Activated CD8-positive, alpha-beta memory T cell treated with anti-CD3 and anti-CD28 coated beads, Interleukin-2, amount 50 U/mL, for 1 hour (primary cell): ENCODE data around the gene RALBP1.
"Not testable (repeated sequence)": the region's sequence is repeated elsewhere in the genome, so short reads cannot be mapped to it uniquely, and the experiment has no call there.

Source experiments
- DNase-seq: peaks from one replicate; pipeline ENCODE4 v3.0.0-alpha.2; 2020; ENCODE audit errors: extremely low read depth

Gene RALBP1

GRCh38 chr18:9454061-9454703 lies 21.1 kb upstream of the RALBP1 start:
- no peak for DNase-seq

DNA sequence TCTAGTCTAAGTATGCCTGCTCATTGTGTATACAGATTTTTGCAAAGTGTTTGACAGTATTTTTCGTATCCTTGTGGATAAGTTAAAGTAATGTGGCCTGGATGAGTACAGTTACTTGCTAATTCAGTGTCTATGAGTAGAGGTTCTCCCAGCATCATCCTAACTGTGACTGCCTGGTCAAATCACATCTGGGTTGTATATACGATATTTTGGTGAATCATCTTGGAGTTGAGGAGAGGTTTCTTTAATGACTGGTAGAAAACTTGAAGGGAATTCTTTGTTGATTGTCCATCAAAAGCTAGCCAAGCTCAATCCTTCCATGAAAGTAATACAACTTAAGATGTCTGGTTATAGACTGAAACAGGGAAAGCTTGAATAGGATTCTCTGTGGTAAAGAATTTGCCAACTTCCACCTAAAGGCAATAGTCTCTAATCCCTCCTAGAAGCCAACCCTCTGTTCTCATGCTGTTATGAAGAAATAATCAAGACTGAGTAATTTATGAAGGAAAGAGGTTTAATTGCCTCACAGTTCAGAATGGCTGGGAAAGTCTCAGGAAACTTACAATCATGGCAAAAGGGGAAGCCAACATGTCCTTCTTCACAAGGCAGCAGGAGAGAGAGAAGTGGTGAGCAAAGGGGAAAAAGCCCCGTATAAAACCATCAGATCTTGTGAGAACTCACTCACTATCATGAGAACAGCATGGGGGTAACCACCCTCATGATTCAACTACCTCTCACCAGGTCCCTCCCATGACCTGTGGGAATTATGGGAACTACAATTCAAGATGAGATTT lies 19.4 kb upstream of the RALBP1 start:
- no peak for DNase-seq

DNA sequence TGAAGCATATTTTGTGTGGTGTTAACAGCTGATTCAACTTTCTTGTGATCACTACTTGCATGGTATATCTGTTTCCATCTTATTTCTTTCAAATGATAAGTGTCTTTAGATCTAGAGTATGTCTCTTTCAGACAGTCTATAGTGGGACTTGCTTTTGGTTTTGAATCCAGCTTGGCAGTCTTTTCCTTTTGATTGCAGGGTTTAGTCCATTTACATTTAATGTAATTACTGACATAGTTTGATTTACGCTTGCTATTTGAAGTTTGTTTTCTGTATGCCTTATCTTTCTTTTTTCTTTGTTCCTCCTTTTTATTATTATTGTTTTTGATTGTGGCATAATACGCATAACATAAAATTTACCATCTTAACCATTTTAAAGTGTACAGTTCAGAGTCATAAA lies 9.2 kb upstream of the RALBP1 start:
- no peak for DNase-seq

- no peak for DNase-seq
These were observed 8.5 kb upstream of the RALBP1 start for GRCh38 chr18:9466846-9467245.

DNA sequence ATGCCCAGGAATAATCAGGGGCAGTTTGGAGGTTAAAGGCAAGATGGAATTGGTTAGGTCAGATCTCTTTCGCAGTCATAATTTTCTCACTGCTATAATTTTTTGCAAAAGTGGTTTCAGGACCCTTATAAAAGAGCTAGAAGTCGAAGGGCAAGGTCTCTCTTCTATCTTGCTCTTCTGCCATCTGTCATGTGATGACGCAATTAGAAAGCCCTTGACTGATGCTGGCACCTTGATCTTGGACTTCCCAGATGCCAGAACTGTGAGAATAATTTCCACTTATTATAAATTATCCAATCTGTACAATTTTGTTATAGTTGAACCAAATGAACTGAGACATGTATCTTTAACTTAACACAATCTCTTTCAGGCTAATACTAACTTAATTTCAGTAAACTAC lies 6.3 kb upstream of the RALBP1 start:
- no peak for DNase-seq

- no peak for DNase-seq
These were observed 5.6 kb upstream of the RALBP1 start for GRCh38 chr18:9469685-9470084.

DNA sequence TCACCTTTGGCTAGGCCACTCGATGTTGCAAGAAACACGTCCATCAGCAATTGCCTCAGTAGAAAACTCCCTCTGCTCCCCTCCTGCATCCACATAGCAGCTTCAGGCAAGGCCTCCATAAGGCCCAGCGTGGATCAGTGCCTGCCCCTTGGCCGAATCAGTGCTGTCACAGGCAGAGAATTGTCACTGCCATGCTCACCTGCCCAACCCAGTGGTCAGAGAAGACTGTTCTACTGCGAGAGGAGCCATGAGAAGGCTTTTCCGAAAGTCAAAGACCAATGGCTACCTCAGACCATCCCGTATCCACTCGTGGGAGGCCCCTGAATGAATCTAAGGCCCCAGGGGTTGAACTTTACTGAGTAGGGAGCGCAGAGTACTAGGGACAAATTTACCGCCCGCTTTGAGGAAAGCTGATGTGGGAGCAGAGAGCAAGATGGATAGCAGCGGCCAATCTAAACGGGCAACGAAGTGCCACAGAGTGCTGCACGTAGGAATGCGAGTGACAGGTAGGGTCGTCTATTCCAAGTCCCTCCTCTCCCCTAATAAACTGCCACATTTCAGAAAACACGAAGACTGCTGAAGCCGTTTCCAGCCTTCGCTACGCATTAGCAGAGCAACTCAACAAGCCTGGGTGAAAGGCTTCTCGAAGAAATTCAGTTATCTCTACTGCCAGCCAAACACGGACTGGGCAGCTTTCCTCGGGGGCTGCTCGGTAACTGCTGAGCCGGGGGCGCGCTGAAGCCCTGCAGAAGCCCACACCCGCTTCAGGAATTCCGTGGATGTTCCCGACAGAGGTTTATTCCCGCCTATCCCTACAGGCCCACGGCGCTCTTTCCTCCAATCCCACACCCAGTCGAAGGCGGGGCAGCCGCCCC lies 968 bp upstream of the RALBP1 start:
- DNase-seq = no peak

DNA sequence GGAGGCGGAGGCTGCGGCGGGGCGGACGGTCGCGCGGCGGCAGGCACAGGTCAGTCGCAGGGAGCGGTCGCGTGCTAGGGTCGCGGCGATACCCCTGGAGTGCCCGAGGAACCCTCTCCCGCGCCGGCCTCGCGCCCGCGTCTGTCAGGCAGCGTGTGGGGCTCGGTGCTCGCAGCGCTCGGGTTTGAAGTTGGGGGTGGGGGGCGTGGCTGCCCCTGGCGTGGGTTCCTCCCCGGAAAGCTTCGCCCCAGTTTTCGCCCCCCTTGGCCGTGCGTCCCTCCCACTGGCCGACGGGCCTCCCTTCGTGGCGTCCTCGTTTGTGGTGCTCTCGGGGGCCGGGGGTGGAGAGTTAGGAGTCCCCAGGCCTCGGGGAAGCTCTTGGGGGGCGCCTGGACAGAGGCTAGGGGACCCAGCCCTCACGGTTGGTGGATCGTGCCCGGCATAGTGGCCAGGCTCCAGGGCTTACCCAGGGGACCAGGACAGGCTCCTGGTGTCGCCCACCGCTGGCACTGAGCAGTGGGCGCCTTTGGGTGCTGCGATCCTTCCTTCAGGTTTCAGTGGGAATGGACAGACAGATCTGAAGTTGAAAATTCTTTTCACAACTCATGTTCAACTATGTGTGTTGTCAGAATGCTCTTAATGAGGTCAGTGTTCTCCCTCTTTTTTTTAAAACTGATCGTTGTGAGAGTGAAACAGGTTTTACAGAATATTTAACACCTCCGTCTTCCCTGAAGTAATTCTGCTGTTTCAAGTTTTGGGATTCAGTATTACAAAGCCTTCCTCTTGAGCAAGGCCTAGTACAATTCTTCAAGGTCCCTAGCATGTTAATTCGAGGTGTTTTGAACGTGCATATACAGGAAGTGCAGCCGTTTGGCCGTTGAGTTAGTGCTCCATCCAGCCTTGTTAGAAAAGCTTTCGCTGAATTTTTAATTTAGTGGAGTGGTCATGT lies 604 bp downstream of the RALBP1 start:
- DNase-seq = no peak

DNA sequence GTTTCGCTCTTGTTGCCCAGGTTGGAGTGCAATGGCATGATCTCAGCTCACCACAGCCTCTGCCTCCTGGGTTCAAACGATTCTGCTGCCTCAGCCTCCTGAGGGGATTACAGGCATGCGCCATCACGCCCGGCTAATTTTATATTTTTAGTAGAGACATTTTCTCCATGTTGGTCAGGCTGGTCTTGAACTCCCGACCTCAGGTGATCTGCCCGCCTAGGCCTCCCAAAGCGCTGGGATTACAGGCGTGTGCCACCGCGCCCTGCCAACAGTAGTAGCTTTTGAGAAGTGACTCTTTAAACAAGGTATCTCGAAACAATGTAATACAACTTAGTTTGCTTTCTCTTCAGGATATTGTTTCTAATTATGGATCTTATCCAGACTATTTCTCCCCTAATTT lies 1.6 kb downstream of the RALBP1 start:
- not testable (repeated sequence) for DNase-seq

DNA sequence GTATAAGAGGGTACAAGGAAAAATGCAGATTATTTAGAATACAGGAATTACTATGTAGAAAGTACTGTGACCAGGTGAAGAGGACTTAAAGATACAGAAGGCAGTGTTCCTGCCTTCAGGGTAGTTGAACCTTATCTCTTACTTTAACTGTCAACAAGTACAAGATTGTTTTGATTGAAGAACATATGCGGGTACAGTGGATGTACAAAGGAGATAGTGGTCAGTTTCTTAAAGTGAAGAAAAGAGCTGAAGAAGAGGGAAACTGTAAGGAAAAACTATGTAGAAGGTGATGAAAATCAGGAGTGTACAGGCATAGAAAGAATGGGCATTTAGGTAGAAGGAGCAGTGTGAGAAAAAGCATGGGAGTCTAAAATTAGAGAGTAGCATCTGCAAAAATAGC lies 2.2 kb downstream of the RALBP1 start:
- no peak for DNase-seq

DNA sequence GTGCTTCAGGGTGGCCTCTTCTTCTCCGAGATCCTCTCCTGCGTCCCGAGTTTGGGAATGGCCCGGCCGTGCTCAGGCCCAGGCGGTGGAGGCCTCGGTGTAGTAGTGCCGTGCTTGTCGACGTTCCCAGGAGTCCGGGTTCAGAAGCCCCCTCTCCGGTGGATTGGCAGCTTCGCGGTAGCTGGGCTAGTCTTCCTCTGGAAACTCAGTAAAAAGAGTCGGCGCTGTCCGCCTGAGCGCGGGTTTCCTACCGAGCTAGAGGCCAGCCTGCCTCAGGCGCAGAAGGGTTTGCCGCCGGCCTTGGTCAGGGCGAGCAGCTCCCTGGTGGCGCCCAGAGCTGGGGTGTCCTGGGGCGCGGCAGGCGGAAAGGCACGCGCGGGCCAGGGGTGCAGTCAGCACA lies 3.2 kb downstream of the RALBP1 start:
- DNase-seq = no peak

DNA sequence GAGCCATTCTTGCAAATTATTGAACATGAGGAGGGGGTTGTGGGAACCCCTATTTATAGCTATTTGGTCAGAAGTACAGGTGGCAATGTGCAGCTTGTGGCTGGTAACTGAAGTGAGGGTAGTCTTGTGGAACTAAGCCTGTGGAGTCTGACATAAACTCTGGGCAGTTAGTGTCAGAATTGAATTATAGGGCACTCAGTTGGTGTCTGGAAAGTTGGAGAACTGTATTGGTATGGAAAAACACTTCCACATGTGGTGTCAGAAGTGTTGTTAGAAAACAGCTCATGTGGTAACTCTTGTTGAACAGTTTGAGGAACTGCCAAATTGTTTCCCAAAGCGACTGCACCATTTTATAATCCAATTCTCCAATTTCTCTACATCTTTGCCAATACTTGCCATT lies 7.5 kb downstream of the RALBP1 start:
- no peak for DNase-seq

- DNase-seq = no peak
These were observed 8.2 kb downstream of the RALBP1 start for GRCh38 chr18:9483526-9483925.

DNA sequence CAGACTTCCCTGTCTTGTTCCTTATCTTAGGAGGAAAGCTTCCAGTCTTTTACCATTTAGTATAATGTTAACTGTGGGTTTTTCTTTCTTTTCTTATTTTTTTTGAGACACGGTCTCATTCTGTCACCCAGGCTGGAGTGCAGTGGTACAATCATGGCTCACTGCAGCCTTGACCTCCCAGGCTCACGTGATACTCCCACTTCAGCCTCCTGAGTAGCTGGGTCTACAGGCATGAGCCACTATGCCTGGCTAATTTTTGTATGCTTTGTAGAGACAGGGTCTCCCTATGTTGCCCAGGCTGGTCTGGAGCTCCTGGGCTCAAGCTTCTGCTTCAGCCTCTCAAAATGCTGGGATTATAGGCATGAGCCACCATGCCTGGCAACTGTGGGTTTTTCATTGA lies 9.5 kb downstream of the RALBP1 start:
- DNase-seq = not testable (repeated sequence)

DNA sequence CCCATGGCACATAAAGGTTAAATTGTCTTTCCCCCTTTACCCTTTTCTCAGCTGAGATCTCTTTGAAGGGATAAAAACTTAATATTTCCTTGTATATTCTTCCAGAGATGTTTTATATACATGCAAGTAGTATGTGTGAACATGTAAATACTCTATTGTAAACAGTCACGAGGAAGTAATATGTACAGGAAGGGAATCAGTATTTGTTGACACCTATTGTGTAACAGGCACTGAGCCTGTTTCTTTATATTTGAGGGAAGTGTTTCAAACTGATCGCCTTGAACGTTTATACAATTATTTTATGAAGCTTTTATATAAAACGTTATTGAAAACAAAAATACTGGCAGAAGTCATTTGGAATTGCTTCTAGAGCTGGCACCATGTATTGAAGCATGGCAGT lies 13.2 kb downstream of the RALBP1 start:
- DNase-seq = no peak

GRCh38 chr18:9494778-9495331 lies 19.5 kb downstream of the RALBP1 start:
- no peak for DNase-seq

DNA sequence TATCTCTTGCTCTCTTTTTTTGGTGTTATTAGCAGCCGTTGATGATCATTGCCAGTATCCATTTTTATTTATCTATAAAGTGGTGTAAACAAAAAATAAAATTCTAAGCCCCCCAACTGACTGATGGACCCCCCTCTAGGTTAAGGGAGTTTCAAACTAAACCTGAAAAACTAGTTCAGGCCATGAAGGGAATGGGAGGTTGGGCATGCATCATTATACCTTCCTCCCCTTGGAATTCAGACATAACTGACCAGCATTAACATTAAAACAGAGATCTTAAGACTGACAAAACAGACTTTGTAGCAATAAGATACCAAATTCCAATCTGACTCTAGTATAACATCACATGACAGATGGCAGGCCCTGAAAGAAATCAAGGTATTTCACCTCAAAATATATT lies 20.2 kb downstream of the RALBP1 start:
- no peak for DNase-seq

- no peak for DNase-seq
These were observed 20.8 kb downstream of the RALBP1 start for GRCh38 chr18:9495916-9496705.

DNA sequence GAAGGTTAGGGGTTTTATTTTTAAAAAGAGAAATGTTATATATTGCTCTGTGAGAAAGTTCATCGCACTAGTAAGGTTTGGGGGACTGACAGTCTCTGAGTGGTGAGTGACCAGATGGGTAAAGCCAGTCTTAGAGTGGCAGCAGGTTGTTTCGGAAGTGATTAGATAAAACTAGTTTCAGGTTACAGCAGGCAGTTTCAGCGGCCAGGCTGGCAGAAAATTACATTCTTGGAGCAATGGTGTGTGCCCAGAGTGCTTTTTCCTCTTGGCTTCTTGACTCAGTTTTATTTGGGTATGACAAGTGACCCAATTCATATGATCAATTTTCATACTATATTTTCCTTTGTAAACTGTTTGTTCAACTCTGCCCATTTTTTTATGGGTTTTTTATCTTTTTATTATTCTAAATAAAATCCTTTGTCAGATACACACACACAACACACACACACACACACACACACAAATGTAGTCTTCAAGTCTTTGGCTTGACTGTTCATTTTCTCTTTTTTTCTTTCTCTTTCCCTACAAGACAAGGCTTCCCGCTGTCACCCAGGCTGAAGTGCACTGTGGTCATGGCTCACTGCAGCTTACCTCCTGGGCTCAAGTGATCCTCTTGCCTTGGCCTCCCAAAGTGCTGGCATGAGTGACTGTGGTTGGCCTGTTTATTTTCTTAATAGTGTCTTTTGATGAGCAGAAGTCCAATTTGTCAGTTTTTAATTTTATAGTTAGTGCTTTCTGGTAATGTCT lies 30.9 kb downstream of the RALBP1 start:
- DNase-seq = no peak
